MM.1S (cell line): Measurements from ENCODE around the gene ZNF766.

Source experiments
- CTCF ChIP-seq: fragments of 300-600 bp; sonication (generic); IDR thresholded peaks from 2 replicates; pipeline ENCODE4 v1.5.1; 2016; ENCODE audit warnings: antibody characterized with exemption, low read length, mixed read lengths
- EZH2 ChIP-seq: fragments of 300-600 bp; sonication (generic); optimal IDR thresholded peaks from 2 replicates; pipeline ENCODE3; 2017; ENCODE audit warnings: low read depth, mild to moderate bottlenecking, antibody characterized with exemption, low read length, mixed read lengths
- EZH2phosphoT487 ChIP-seq: fragments of 300-600 bp; sonication (generic); IDR thresholded peaks from 2 replicates; pipeline ENCODE4 v1.6.1; 2018; ENCODE audit warnings: antibody characterized with exemption, low read length

GRCh38 chr19:52248241-52248640 is 21.1 kb upstream of the ZNF766 start:
- TF ChIP-seq CTCF (peak; percentile 52), EZH2 (no peak), EZH2phosphoT487 (no peak)
